ENCODE data around the gene BHLHE23.

Gene BHLHE23

DNA sequence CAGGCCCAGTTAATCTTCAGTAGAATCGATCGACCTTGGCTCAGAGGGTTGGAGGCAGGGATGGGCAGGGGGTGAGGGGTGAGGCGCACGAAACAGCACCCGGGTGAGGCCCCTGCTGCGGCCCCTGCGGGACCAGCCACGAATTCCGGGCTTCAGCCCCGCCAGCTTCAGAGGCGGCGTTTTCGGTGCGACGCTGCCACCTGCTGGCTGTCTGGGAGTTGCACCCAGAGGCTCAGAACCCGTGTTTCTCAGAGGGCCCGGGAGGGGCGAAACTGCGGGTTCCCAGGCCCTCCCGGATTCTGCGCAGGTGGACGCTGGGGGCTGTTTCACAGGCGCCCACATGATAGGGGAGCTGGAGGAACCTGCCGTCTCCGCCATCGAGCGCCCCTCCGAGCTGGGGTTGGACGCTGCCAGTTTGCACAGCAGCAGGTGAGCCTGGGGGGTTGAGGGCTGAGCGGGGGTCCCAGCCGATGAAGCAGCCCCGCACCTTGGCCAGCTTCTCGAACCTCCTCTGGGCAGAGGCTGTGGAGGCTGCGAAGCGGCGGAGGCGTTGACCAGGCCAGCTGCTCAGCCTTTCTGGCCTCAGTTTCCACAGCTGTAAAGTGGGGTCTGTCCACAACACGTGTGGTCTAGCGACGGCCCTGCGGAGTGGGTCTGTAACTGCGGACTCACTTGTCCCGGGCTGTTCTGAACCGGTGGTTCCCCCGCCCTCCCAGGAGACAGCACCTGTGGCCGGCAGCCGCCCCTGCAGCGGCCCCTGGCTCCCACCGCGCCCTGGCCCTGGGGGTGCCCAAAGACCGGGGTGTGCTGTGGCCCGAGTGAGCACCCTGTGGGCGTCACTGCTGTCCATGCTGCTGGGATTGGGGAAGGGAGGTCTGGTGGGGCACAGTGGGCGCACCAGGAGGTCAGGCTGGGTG lies 2.5 kb upstream of the BHLHE23 start:
- DNase-seq (ENCODE audit: low read depth in 2 of 2), result peak; percentile 75 to 80

DNA sequence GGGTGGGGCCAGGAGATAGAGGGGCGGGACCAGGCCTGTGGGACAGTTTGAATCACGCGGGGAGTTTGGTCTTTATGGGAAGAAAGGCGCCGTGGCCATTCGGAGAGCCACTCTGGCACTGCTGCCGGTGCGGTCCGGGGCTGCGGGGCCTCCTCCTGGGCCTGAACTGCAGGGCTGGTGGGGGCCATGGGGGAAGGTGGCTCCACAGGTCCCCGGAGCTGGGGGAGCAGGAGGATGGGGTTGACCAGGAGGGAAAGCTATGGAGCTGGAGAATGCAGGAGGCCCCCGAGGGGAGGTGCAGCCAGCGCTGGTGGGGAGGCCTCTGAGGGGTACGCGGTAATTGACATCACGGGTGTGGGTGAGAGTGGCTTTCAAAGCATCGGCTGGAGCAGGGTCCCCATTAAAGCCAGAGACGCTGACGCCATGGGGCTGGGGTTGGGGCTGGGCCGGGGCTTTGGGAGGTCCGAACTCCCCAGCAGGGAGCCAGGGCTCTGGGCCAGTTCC lies 1.8 kb upstream of the BHLHE23 start:
- no peak for DNase-seq (ENCODE audit: low read depth in 2 of 2)

DNA sequence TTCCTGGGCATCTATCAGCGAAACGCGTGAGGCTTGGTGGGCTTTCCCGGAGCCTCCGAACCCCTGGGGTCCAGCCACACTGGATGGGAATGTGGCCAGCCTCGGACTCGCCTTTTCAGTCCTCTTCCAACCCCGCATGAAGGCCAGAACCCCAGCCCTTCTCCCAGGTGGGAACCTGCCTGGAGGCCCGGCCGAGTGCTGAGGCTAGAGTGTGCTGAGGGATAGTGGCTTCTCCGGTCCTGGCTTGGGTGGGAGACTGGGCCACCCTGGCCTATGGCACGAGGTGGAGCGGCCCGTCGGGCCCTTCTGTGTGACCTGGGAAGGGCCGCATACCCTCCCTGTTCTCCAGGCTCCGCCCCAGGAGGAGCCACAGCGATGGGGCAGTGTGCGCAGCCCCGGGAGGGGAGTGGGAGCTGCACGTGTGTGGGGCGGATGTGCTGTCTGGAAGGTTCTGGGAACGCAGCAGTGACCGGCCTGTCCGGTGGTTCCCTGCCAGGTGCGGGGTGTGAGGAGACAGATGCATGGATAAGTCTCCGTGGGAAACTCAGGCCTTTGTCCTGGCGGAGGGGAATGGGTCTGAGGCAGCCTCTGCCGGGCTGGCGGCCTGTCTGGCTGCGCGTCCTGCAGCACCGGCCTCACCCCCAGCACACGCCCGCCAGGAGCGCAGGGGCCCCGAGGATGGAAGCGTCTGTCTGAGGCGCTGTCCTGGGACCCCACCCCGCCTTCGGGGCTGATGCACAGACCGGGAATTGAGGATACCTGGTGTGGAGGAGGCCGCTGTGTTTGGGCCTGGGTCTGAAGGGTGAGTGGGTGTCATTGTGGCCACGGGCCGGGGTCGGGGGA lies 1.1 kb upstream of the BHLHE23 start:
- DNase-seq (ENCODE audit: low read depth in 2 of 2), result no peak

DNA sequence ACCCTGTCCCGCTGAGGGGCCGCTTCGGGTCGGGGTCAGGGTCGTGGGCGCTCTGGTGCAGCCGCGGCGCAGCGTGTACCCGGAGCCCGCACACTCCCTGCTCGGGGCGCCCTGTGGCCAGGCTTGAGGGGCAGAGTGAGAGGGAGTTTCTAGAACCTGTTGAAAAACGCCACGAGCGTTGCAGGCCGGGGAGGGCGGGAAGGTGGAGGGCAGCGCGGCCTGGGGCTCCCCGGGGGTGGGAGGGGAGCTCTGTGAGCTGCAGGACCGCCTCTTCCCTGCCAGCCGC lies 539 bp upstream of the BHLHE23 start:
- DNase-seq (ENCODE audit: low read depth in 2 of 2), result no peak

GRCh38 chr20:63005862-63006539 lies 763 bp downstream of the BHLHE23 start:
- no peak for DNase-seq (ENCODE audit: low read depth in 2 of 2)

DNA sequence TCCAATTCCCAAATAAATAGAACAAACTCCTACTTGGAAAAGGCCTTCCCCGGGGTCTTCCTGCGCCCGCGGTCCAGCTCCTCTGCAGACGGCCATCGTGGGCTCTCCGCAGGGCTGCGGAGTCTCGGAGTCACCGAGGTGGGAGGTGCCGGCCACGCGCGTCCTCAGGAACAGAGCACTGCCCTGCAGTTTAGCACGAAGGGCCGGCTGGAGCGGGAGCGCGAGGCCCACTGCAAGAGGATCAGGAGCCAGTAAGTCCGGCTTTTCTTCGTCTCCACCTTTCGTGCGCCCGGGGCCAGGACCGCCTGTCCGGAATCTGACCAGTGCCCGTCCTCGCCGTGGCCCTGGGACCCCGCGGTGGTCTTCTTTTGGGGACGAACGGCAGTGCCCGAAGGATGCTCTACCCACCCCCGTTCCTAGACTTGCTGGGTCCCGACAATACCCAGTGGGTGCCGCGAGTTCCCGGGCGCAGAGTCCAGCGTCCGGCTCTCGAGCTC lies 1.4 kb downstream of the BHLHE23 start:
- no peak for DNase-seq (ENCODE audit: low read depth in 2 of 2)

- no peak for DNase-seq (ENCODE audit: low read depth in 2 of 2)
Observed at GRCh38 chr20:63004607-63005364, 2.0 kb downstream of the BHLHE23 start.

DNA sequence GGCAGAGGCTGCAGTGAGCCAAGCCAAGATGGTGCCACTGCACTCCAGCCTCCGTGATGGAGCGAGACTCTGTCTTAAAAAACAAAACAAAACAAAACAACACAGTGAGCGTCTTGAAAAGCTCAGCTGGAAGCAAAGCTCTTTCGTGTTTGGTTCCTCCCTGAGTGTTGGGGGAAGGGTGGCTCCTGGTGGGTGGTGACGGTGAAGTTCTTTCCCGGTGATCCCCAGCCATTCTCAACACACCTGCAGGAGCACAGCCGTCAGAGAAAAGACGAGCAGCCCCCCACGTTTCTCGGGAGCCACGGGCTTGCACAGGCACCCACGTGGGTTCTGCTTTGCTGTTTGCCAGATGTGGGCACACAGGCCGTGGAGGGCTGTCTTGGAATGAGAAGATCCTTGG lies 3.2 kb downstream of the BHLHE23 start:
- DNase-seq (ENCODE audit: low read depth in 2 of 2), result no peak

DNA sequence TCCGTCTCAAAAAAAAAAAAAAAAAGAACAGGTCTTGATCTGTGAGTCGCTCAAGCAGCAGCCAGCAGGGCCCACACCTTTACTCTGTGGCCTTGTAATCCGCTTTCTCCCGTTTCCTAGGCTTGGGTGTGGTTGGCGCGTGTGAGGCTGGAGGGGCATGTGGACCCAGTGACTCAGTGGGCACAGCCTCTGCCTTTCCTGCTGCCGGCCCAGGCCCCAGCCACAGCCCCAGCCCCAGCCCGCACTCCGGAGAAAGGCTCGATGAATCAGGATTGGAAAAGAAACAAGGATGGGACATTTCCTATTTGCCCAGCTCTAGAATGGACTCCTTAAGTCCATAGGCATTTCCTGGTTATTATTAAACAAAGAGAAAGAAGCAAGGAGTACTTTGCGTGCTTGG lies 4.3 kb downstream of the BHLHE23 start:
- DNase-seq (ENCODE audit: low read depth in 2 of 2), result no peak

DNA sequence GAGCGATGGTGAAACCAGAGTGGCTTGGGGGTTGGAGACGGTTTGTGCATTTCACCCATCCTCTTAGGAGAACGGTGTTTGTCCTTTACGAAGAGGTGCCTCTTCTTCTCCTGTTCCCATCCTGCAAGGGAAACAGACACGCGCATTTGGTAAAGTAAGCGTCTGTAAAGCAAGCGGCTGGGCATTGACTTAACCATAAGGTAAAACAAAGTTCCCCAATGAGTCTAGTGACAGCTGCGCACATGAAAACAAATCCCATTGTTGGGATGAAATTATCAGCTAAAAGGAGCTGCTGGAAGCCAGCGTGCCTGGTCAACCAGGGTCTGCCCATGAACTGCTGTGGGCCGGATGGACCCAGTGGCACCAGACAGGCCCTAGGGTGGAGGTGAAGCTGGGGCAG lies 5.8 kb downstream of the BHLHE23 start:
- no peak for DNase-seq (ENCODE audit: low read depth in 2 of 2)

- no peak for DNase-seq (ENCODE audit: low read depth in 2 of 2)
Observed at GRCh38 chr20:63000036-63000435, 6.7 kb downstream of the BHLHE23 start.

DNA sequence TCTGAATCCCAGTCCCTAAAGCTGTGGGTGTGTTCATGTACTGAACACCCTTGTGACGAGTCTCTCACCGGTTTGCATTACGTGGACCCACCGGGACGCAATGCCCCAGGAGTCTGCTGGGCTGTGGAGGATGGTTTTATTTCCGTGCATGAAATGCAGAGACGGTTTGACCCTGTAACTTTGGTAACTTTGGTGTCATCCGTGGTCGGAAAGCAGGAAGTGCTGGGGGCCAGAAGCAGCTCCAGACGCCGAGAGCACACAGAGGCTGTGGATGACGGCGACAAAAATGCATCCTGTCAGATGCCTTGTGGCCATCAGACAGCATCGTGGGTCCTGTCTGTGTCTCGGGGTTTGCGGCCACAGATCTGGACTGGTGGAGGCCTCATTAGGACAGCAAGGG lies 7.2 kb downstream of the BHLHE23 start:
- no peak for DNase-seq (ENCODE audit: low read depth in 2 of 2)

DNA sequence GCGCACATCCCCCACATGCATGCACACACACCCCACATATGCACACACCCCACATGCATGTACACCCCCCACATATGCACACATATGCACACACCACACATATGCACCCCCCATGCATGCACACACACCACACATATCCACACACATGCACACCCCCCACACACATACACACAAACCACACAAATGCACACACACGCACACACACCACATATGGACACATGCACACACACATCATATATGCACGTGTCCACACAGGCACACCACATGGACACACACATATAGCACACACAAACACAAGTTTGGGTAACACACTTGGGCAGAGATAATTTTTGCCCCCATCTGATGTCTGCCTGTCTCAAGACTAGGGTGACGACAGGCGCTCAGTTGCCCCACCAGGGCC lies 8.3 kb downstream of the BHLHE23 start:
- no peak for DNase-seq (ENCODE audit: low read depth in 2 of 2)

DNA sequence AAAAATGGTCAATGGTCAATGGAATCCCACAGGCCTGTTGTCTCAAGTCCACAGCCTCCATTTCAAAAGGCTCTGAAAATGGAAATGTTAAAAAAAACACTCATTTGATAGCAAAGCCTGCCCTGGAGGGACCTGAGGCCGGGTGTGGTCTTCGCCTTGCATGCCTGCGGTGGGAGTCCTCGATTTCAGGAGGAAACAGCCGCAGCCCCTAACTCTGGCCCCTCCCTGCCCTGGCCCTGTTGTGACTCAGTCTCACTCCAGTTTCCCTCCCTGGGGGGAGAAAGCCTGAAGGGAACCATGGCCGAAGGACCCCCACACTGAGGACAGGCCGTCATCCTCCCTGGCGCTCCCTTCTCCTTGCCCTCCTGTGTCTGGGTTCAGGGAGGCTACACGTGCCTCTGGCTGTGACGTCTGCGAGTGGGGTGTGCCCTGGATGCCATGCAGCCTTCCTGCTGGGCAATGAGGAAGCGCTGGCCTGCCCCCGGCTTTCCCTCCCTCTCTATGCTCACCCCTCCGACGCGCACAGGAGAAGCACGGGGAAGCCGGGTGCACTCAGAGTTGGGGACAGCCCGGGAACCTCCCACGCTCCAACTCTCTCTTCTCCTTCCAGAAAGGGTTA lies 9.2 kb downstream of the BHLHE23 start:
- no peak for DNase-seq (ENCODE audit: low read depth in 2 of 2)

DNA sequence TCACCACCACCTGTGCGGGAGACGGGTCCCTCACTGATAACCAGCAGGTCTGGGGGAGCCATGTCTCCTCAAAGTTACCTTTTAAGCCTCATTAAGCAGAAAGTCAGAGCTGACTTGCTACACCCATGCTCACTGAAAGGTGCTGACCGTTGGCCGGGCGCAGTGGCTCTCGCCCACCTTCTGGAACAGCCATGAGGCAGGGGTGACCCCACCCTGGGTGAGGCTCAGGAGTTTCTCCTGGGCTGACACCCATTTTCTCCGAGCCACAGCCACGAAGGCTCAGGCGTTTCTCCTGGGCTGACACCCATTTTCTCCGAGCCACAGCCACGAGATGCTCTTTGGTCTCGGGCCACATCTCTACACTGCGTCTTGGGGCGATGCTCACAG lies 10.2 kb downstream of the BHLHE23 start:
- no peak for DNase-seq (ENCODE audit: low read depth in 2 of 2)

DNA sequence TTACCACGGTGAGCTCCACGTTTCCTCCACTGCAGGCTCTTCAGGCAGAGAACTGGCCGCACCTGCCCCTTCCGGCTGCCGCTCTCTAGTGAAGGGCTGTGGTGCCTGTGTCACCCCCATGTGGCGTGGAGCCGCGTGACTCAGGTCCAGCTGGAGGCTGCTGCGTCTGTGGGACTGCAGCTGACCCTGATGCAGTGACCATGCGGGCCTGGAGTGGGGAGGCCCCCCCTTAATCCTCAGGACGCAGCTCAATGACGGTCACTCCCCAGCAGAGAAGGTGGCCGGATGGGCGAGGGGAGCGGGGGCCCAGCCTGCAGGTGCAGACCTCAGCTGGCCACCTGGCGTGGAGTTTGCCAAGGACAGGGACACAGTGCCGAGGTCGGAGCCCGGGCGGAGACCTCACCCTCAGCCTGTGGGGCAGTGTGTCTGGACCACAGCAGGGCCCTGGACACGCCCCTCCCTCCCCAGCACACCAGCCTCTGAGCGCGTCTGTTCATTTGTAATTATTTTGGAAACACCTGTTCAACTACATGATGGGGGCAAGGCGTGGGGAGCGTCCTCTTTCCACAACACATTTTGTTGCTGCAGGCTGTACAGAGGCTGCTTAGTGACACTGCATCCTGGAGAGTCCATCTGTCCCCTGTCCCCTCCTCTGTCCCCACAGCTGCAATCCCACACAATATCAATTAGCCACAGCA lies 10.7 kb downstream of the BHLHE23 start:
- DNase-seq (ENCODE audit: low read depth in 2 of 2), result no peak

- no peak for DNase-seq (ENCODE audit: low read depth in 2 of 2)
Observed at GRCh38 chr20:62995481-62995880, 11.3 kb downstream of the BHLHE23 start.

GRCh38 chr20:62994869-62995281 lies 11.9 kb downstream of the BHLHE23 start:
- no peak for DNase-seq (ENCODE audit: low read depth in 2 of 2)

- DNase-seq (ENCODE audit: low read depth in 2 of 2), result no peak
Observed at GRCh38 chr20:62993856-62994494, 12.8 kb downstream of the BHLHE23 start.

GRCh38 chr20:62991863-62992262 lies 14.9 kb downstream of the BHLHE23 start:
- DNase-seq (ENCODE audit: low read depth in 2 of 2), result no peak

All from stimulated activated CD4-positive, alpha-beta T cell treated with anti-CD3 and anti-CD28 coated beads, Interleukin-4, amount 100 ng/mL, for 48 hours (primary cell).